ENCODE data around the gene SYT6.

The SYT6 gene

GRCh38 chr1:114154146-114154962 is 685 bp upstream of the SYT6 start:
- DNase-seq: no peak

- peak in 1 of 2 donors; percentile 23 for DNase-seq
These were observed 985 bp downstream of the SYT6 start for GRCh38 chr1:114152508-114153260.

- no peak for DNase-seq
These were observed 1.6 kb downstream of the SYT6 start for GRCh38 chr1:114152089-114152507.

GRCh38 chr1:114150016-114150415 is 3.7 kb downstream of the SYT6 start:
- no peak for DNase-seq

- no peak for DNase-seq
These were observed 4.5 kb downstream of the SYT6 start for GRCh38 chr1:114149211-114149610.

- DNase-seq: no peak
These were observed 8.0 kb downstream of the SYT6 start for GRCh38 chr1:114145504-114146151.

- peak in 1 of 2 donors; percentile 31 for DNase-seq
These were observed 9.7 kb downstream of the SYT6 start for GRCh38 chr1:114144016-114144415.

GRCh38 chr1:114139540-114139939 is 14.1 kb downstream of the SYT6 start:
- no peak for DNase-seq

GRCh38 chr1:114137497-114137896 is 16.2 kb downstream of the SYT6 start:
- DNase-seq: no peak

- DNase-seq: no peak
These were observed 17.9 kb downstream of the SYT6 start for GRCh38 chr1:114135786-114136185.

- DNase-seq: no peak
These were observed 19.2 kb downstream of the SYT6 start for GRCh38 chr1:114134518-114134917.

GRCh38 chr1:114133129-114133528 is 20.5 kb downstream of the SYT6 start:
- no peak for DNase-seq

- DNase-seq: no peak
These were observed 22.0 kb downstream of the SYT6 start for GRCh38 chr1:114131526-114132220.

- DNase-seq: peak in 1 of 2 donors; percentile 33
These were observed 22.7 kb downstream of the SYT6 start for GRCh38 chr1:114130846-114131525.

- no peak for DNase-seq
These were observed 23.5 kb downstream of the SYT6 start for GRCh38 chr1:114130213-114130612.

- DNase-seq: no peak
These were observed 25.4 kb downstream of the SYT6 start for GRCh38 chr1:114128293-114128692.

- DNase-seq: peak; percentile 74 to 75
These were observed 27.2 kb downstream of the SYT6 start for GRCh38 chr1:114126261-114127095.

- DNase-seq: no peak
These were observed 29.0 kb downstream of the SYT6 start for GRCh38 chr1:114124644-114125043.

- DNase-seq: peak; percentile 65 to 86
These were observed 30.6 kb downstream of the SYT6 start for GRCh38 chr1:114122941-114123618.

GRCh38 chr1:114118351-114118990 is 35.2 kb downstream of the SYT6 start:
- no peak for DNase-seq

All from inflammatory macrophage treated with lipopolysaccharide for 1 hour (primary cell).